Subcutaneous preadipocyte (primary cell): ENCODE results near the gene SRRM5. TPM values are rescaled to one million over a fixed set of nuclear protein-coding genes. Genes with fewer than 3 reads are reported as not detected.

Source experiments
- small RNA-seq: library from RNA; depleted of rRNA; stranded (forward); fragments of <200 nt; gene quantifications from one replicate; pipeline ENCODE3, GENCODE V24; 2012
- total RNA-seq: library from RNA; depleted of rRNA; stranded (reverse); fragments of >200 nt; gene quantifications from 2 replicates; pipeline ENCODE4 v1.2.3, GENCODE V29; 2012

SRRM5 gene, protein sequence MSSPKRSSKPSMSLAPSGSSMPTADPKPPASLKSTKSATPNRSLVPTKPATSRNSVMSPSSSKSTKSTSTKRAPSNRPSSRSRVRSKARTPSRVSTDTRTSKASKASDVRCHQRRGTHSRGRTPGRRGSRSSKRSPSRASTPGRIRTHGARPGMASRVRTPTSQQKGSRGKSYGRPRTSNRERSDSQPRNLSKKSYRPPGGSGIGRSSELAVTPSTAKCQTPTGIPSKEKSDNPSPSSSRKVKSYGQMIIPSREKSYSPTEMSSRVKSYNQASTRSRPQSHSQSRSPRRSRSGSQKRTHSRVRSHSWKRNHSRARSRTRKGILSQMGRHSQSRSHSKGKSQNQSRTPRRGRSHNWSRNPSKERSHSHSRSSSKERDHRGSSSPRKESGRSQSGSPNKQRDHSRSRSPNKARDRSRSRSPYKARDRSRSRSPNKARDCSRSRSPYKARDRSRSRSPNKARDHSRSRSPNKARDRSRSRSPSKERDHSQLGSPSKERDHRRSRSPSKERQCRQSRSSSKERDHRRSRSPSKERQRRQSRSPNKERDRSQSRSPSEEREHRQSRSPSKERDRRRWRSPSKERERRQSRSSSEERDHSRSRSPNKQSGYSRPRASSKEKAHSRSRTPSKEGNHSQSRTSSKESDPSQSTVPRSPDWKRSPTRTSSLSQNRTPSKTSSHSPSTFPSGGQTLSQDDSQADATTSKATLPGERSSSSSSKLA
- 0.37 TPM in 1 of 2 replicates, not detected in the other for total RNA-seq

DNA sequence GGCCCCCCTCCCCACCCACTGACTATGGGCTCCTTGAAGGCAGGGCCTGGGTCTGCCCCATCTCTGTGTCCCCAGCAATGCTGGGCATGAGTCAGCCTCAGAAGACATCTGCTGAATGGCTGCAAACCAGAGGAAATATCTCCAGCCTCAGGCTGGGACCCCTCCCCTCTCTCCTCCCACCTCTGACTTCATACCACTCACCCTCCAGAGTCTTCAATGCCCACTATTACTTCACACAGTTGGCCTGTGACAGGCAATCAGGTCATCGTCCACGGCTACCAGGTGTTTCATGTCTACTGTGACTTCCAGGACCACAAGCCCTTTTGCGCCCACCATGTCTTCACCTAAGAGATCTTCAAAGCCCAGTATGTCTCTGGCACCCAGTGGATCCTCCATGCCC is at the start of gene SRRM5:
TSS of gene SRRM5 (plus strand) at position 301 of the 400 bp plus-strand sequence. CDS start at position 335, 34 bp downstream.

DNA sequence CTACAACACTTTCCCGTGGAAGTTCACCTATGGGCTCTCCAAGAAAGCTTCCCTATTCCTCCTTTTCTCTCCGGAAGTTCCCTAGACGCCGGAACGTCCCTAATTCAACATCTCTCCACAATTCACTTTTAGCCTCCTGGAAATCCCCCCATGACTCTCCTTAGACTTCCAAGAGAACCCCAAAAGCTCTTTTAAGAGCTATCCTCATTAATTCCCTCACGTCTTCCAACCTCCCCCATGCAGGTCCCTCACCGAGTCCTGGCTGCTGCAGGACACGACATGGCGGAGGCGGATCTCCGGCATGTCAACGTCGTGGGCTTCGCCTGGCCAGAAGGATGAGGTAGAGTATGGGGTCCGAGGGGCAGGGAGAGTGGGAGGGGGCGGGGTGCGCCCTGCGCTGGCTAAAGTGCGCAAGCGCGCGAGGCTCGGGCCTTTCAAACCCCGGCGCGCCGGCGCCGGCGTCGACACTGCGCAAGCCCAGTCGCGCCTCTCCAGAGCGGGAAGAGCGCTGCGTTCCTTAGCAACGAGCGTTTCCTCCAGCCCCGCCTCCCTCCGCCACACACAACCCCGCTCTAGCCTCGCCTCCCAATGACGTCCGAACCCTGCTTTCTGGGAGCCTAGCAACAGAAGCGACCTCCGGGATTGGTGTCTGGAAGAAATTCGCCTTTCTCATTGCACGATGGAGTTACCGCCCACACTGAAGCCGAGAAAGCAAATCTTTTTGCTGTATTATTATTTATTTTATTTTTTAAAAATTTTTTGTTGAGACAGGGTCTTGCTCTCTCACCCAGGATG is 36.5 kb upstream of the SRRM5 start, which contains the start of the genes PINLYP and XRCC1:
TSS of gene PINLYP (plus strand) at position 646 of the 795 bp plus-strand sequence. CDS start 1,391 bp downstream, outside the sequence.
TSS of gene XRCC1 (minus strand) at position 372 of the 795 bp plus-strand sequence. CDS start at position 303, 69 bp downstream.

DNA sequence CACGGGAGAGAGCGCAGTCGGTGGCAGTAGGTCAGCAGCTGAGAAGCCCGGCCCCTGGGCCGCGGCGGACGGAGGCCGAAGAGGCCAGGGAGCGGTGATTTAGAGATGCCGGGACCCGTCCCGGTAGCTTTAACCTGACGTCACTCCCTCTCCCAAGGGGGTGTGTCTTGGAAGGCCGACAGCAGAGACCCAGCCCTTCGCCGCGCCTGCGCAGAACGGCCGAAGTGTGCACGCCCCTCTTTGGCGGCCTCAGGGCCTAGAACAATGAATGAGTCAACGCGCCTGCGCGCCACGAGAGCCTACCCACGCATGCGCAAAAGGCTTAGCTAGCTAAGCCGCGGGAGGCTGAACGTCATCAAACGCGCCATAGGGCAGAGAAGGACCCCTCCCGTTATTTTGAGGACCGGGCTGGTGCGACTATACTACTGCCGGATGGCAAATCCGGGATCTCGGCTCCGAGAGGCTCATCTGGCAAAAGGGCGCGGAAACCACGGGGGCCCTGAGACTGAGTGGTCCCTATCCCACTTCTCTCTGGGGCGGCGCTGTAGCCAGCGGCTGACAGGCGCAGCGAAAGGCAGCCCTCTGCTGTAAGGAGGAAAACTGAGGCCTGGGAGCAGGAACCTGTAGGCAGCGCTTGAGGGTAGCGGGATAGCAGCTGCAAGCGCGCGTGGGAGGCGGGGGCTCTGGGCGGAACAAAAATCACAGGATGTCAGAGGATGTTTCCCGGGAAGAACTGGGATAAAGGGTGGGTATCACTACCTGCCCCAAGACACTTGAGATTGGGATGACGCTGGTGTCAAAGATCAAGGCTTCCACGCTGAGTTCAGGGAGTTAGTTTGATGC is 15.7 kb upstream of the SRRM5 start, which contains the start of the genes IRGQ and ZNF576:
TSS of gene IRGQ (minus strand) at position 136 of the 843 bp plus-strand sequence. CDS start 796 bp downstream, outside the sequence.
TSS of gene ZNF576 (plus strand) at position 597 of the 843 bp plus-strand sequence. CDS start 514 bp downstream, outside the sequence.

DNA sequence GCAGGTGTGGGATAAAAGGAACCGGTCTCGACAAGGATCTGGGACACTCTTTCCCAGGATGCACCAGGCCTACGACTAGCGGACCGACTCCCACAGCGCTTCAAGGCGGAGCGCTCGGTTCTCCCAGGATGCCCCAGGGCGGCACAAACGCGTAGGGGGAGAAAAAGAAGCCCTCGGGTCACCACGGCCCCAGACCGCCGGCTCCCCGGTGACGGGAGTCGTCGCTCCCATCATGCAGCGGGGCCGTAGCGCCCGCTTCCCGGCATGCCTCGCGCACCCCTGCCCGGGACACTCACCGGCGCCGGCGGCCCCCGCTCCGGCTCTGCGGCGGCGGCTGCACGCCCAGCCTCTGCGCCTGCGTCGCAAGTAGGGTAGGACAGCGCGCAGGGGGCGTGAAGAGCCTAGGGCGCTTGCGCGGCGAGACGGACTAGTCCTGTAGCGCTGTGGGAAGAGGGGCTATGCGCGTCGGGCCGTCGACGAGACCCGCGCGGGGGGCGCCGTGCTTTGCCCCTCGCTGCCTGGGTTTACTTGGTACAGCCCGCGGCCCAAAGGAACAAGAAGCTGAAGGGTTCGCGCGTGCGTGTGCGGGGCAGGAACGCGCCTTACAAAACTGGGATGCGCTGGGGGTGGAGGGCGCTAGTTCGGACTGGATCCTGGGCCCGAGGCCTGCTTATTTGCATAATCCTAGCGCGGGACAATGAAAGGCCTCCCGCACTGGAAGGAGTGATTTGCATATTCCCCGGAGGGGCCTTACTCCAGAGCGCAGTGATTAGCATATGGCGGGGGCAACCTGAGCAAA is 7.6 kb downstream of the SRRM5 start, which contains the start of gene ZNF428:
TSS of gene ZNF428 (minus strand) at position 368 of the 799 bp plus-strand sequence. CDS start 5,325 bp downstream, outside the sequence.

DNA sequence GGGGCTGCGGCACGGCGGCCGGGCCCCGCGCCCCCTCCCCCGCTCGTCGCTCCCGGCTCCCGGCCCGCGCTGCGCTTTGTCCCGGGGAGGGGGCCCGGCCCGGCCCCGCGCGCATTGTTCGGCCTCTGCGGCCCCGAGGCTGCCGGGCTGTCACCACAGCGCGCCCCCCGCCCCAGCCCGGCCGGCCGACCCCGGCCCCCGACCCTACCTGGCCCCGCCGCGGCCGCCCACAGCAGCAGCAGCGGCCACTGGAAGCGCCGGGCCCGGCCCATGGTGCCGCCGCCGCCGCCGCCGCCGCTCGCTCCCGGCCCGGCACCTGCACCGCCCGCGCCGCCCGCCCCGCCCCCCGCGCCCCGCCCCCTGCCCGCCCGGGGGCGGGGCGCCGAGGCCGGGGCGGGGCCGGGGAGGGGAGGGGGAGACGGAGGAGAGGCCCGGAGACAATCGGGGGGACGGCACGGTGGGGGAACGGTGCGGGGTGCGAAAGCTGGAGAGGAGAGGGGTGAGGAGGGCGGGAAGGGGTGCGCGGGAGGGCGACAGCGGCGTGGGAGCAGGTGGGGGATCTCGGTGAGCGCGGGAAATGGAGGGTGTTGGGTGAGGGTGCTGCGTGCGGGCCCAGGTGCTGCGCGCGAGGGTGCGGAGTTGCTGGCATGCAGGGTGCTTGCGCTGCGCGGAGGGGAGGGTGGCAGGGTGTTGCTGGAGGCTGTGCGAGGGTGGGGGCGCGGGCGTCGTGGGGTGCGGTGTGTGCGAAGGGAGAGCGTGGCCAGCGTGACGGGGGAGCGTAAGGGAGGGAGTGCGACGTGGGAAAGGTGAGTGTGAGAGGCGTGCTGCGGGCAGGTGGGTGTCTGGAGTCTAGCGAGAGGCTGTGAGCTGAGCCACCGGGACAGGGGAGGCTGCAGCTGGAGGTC is 27.9 kb downstream of the SRRM5 start, which contains the start of gene CADM4:
TSS of gene CADM4 (minus strand) at position 332 of the 905 bp plus-strand sequence. CDS start at position 272, 60 bp downstream.

Small RNA genes lying within 50 kb of the gene (small RNA-seq; reads per million reads assigned to genes)
- gene RN7SL368P = not detected

Other genes starting within 250 kb of the SRRM5 start
- gene TEX101, start 197.2 kb upstream of the SRRM5 start, total RNA-seq = not detected in 2 replicates
- gene LYPD3, start 146.5 kb upstream of the SRRM5 start, total RNA-seq = not detected in 2 replicates
- 9.6 and 10.2 TPM in 2 replicates for gene PHLDB3, start 107.3 kb upstream of the SRRM5 start, total RNA-seq
- gene ETHE1, start 84.9 kb upstream of the SRRM5 start, total RNA-seq = 41.2 and 59.2 TPM in 2 replicates
- gene ZNF575, start 78.9 kb upstream of the SRRM5 start, total RNA-seq = 0.20 and 0.37 TPM in 2 replicates
- 16.2 and 20.9 TPM in 2 replicates for gene XRCC1, start 36.6 kb upstream of the SRRM5 start, total RNA-seq
- 2.0 and 3.3 TPM in 2 replicates for gene PINLYP, start 36.3 kb upstream of the SRRM5 start, total RNA-seq
- gene IRGQ, start 16.0 kb upstream of the SRRM5 start, total RNA-seq = 8.8 and 11.9 TPM in 2 replicates
- 10.9 and 12.1 TPM in 2 replicates for gene ZNF576, start 15.5 kb upstream of the SRRM5 start, total RNA-seq
- 13.3 and 20.2 TPM in 2 replicates for gene ZNF428, start 7.5 kb downstream of the SRRM5 start, total RNA-seq
- 0.37 and 0.59 TPM in 2 replicates for gene CADM4, start 27.8 kb downstream of the SRRM5 start, total RNA-seq
- 105 and 114 TPM in 2 replicates for gene PLAUR, start 58.1 kb downstream of the SRRM5 start, total RNA-seq
- not detected in 2 replicates for gene IRGC, start 104.0 kb downstream of the SRRM5 start, total RNA-seq
- gene SMG9, start 142.9 kb downstream of the SRRM5 start, total RNA-seq = 14.3 and 19.5 TPM in 2 replicates
- 2.0 and 2.9 TPM in 2 replicates for gene KCNN4, start 168.9 kb downstream of the SRRM5 start, total RNA-seq
- 0.73 TPM in 1 of 2 replicates, not detected in the other for gene LYPD5, start 190.4 kb downstream of the SRRM5 start, total RNA-seq
- 8.8 and 10.7 TPM in 2 replicates for gene ZNF283, start 215.2 kb downstream of the SRRM5 start, total RNA-seq